Endodermal cell (in vitro differentiated cells): ENCODE data around the gene MIDN. TPM values are rescaled to one million over a fixed set of nuclear protein-coding genes. Genes with fewer than 3 reads are reported as not detected.

Source experiments
- DNase-seq: peaks from one replicate; pipeline ENCODE4 v3.0.0-alpha.2; 2017
- H3K27ac ChIP-seq: 2 replicates; pipeline ENCODE4 v1.5.1; 2013; ENCODE audit warnings: mild to moderate bottlenecking, low read depth, low read length, moderate library complexity
- H3K27me3 ChIP-seq: 2 replicates; pipeline ENCODE4 v1.6.1; 2013; ENCODE audit warnings: mild to moderate bottlenecking, low read length, moderate library complexity; ENCODE audit not compliant: insufficient read depth, control insufficient read depth, poor library complexity, severe bottlenecking
- H3K36me3 ChIP-seq: 2 replicates; pipeline ENCODE4 v1.7.0; 2013; ENCODE audit warnings: mild to moderate bottlenecking, low read length, moderate library complexity; ENCODE audit not compliant: control insufficient read depth, insufficient read depth
- H3K4me1 ChIP-seq: one replicate; pipeline ENCODE4 v1.7.0; 2013; ENCODE audit warnings: low read length; ENCODE audit not compliant: control insufficient read depth, insufficient read depth
- H3K4me3 ChIP-seq: 2 replicates; pipeline ENCODE4 v1.5.1; 2013; ENCODE audit warnings: mild to moderate bottlenecking, low read length, moderate library complexity
- H3K9ac ChIP-seq: 2 replicates; pipeline ENCODE4 v1.6.1; 2013; ENCODE audit warnings: mild to moderate bottlenecking, low read length, moderate library complexity; ENCODE audit not compliant: poor library complexity, severe bottlenecking; ENCODE audit errors: extremely low read depth
- H3K9me3 ChIP-seq: 2 replicates; pipeline ENCODE4 v1.6.1; 2013; ENCODE audit warnings: mild to moderate bottlenecking, low read length, moderate library complexity; ENCODE audit not compliant: control insufficient read depth
- H3K27ac Mint-ChIP-seq: 2 replicates; pipeline ENCODE4 v1.8.0; 2020; ENCODE audit warnings: mixed read lengths
- H3K27me3 Mint-ChIP-seq: 2 replicates; pipeline ENCODE4 v1.8.0; 2021; ENCODE audit warnings: mild to moderate bottlenecking, mixed read lengths; ENCODE audit not compliant: insufficient read depth
- H3K36me3 Mint-ChIP-seq: 2 replicates; pipeline ENCODE4 v1.8.0; 2020; ENCODE audit warnings: low read depth, mixed read lengths
- H3K4me1 Mint-ChIP-seq: 2 replicates; pipeline ENCODE4 v1.8.0; 2020; ENCODE audit warnings: mixed read lengths
- H3K4me3 Mint-ChIP-seq: 2 replicates; pipeline ENCODE4 v1.8.0; 2020; ENCODE audit warnings: mild to moderate bottlenecking, moderate library complexity, mixed read lengths
- H3K9me3 Mint-ChIP-seq: 2 replicates; pipeline ENCODE4 v1.8.0; 2020; ENCODE audit warnings: mild to moderate bottlenecking, mixed read lengths
- WGBS, 2 experiments: methylation state at CpG; one replicate each; pipeline versions ENCODE4 v1.1.5 to v1.1.7; 2013; ENCODE audit warnings: missing lambda C conversion rate in 2 of 2, mixed read lengths in 1 of 2; ENCODE audit not compliant: insufficient coverage in 1 of 2, insufficient read length in 1 of 2; 5-methylcytosine and 5-hydroxymethylcytosine counted together
- total RNA-seq, 2 donors: library from RNA; stranded (reverse); fragmentation: NEBNext Ultra II Directional in 1 of 2; extraction: Animal tissue kit (Norgen Biotek cat#: 25700) in 1 of 2; gene quantifications; 2 replicates in 1 of 2; 3 replicates in 1 of 2; pipeline ENCODE4 v1.2.1, GENCODE V29; 2021
- TF ChIP-seq, protein P1 (sequence below): fragments of 200-600 bp; sonication (generic); conservative IDR thresholded peaks from 2 replicates; pipeline ENCODE4 v1.5.0; 2021; ENCODE audit warnings: antibody characterized with exemption, mild to moderate bottlenecking

MIDN gene
- total RNA-seq, 2 donors from 2014 or later: 183 to 185 TPM

DNA sequence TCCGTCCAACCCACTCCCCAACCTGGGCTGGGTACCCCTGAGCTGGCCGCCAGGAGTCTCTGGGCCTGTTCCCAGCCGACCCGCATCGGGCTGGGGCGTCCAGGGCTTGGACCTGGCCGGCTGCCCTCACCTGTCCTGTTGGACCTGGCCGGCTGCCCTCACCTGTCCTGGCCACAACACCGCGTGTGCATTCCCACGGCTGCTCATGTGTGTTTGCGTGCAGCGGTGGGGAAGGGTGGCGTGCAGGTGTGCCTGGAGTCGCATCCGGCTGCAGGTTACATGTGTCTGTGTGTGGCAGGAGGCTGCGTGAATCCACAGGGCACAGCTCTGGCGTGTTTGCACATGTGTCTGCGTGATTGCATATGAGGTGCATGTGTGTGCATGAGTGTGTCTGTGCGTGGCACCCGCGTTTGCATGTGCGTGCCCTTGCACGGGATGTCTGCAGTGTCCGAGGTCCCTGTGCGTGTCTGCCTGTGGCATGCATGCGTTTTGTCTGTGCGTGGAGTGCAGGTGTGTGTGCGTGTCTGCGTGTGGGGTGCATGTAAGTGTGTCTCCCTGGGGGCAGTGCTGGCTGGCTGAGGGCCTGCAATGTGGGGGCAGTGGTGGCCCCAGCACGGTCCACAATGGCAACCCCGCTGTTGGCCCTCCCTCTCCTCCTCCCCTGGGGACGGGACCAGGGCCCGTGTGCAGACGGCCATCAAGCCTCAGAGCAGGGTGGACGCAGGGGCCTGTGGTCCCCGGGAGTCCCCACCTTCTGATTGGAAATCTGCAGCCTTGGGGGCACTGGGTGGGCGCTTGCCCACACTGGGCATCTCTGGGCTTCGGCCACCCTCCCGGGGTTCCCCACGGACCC, 40.7 kb downstream of the MIDN start:
- no peaks in the 10 kb centered on the region for H3K9me3 ChIP-seq
- no peaks in the 10 kb centered on the region for H3K9me3 Mint-ChIP-seq
- WGBS, 2 experiments: 96 to 98% methylated on average over 28 to 41 of the region's 41 CpGs
- H3K27ac Mint-ChIP-seq: no peak overlapping the region
- TF ChIP-seq, protein P1, sequence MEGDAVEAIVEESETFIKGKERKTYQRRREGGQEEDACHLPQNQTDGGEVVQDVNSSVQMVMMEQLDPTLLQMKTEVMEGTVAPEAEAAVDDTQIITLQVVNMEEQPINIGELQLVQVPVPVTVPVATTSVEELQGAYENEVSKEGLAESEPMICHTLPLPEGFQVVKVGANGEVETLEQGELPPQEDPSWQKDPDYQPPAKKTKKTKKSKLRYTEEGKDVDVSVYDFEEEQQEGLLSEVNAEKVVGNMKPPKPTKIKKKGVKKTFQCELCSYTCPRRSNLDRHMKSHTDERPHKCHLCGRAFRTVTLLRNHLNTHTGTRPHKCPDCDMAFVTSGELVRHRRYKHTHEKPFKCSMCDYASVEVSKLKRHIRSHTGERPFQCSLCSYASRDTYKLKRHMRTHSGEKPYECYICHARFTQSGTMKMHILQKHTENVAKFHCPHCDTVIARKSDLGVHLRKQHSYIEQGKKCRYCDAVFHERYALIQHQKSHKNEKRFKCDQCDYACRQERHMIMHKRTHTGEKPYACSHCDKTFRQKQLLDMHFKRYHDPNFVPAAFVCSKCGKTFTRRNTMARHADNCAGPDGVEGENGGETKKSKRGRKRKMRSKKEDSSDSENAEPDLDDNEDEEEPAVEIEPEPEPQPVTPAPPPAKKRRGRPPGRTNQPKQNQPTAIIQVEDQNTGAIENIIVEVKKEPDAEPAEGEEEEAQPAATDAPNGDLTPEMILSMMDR: no peak
- no peak for DNase-seq
- H3K36me3 ChIP-seq: no peaks in the 10 kb centered on the region
- H3K27ac ChIP-seq: no peak overlapping the region
- H3K36me3 Mint-ChIP-seq: no peaks in the 10 kb centered on the region
- H3K27me3 Mint-ChIP-seq: peaks cover 5% of the 10 kb centered on the region
- H3K9ac ChIP-seq: no peak overlapping the region
- no peaks in the 10 kb centered on the region for H3K27me3 ChIP-seq
- peaks cover 9% of the 10 kb centered on the region for H3K4me1 Mint-ChIP-seq
- H3K4me1 ChIP-seq: peaks cover 13% of the 10 kb centered on the region
- no peak overlapping the region for H3K4me3 Mint-ChIP-seq
- no peak overlapping the region for H3K4me3 ChIP-seq

DNA sequence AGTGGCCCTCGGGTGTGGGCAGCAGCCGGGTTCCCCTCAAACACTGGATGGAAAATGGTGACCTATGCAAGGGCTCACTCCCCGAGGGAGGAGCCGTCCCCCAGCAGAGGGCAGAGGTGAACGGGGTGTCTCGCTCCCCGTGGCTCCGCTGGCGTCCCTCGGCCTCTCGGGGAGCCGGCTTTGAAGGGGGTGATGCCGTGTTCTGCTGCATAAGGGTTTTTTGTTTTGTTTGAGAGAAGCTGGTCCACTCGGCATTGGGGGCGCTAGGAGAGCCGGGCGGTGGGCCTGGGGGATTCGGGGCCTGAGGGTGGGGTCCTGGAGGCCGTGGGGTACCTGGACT, 41.3 kb downstream of the MIDN start:
- Mint-ChIP-seq H3K36me3 (no peaks in the 10 kb centered on the region), H3K4me1 (peaks cover 5% of the 10 kb centered on the region), H3K27me3 (peaks cover 10% of the 10 kb centered on the region), H3K4me3 (no peak overlapping the region), H3K9me3 (no peaks in the 10 kb centered on the region), H3K27ac (no peak overlapping the region)
- no peak for DNase-seq
- H3K9ac ChIP-seq: no peak overlapping the region
- WGBS, 2 experiments: 95% methylated on average over 17 to 19 of the region's 19 CpGs
- H3K4me1 ChIP-seq: peaks cover 7% of the 10 kb centered on the region
- no peaks in the 10 kb centered on the region for H3K9me3 ChIP-seq
- H3K4me3 ChIP-seq: no peak overlapping the region
- TF ChIP-seq, protein P1: no peak
- H3K36me3 ChIP-seq: no peaks in the 10 kb centered on the region
- H3K27me3 ChIP-seq: no peaks in the 10 kb centered on the region
- no peak overlapping the region for H3K27ac ChIP-seq

DNA sequence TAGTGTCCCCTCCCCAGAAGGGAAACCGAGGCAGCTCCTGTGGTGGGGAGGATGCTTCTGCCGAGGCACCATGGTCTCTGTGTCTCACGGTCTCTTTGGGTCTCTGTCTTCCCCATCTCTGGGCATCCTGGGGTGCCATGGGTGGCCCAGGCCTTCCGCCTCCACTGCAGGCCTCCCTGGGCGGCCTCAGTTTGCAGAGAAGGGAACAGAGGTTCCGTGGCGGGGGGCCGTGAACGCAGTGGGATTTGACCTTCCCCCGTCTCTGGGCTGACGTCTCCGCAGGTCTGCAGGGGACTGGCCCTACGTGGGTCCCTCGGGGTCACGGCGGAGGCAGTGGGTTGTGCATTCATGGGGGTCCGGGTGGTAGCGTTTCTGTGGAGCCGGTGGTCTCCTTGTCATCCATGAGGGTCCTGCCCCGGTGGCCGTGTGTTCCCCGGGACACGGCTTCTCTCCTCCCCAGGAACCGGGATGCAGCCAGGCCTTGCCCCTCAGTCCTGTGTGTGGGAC, 41.9 kb downstream of the MIDN start:
- H3K4me3 ChIP-seq: no peak overlapping the region
- H3K27me3 ChIP-seq: no peaks in the 10 kb centered on the region
- DNase-seq: no peak
- TF ChIP-seq, protein P1: no peak
- 92 to 94% methylated on average over 16 to 24 of the region's 24 CpGs for WGBS, 2 experiments
- H3K9me3 ChIP-seq: no peaks in the 10 kb centered on the region
- no peak overlapping the region for H3K4me3 Mint-ChIP-seq
- no peaks in the 10 kb centered on the region for H3K36me3 ChIP-seq
- H3K4me1 ChIP-seq: peaks cover 6% of the 10 kb centered on the region
- peaks cover 6% of the 10 kb centered on the region for H3K27me3 Mint-ChIP-seq
- H3K36me3 Mint-ChIP-seq: no peaks in the 10 kb centered on the region
- H3K9ac ChIP-seq: no peak overlapping the region
- no peaks in the 10 kb centered on the region for H3K4me1 Mint-ChIP-seq
- H3K9me3 Mint-ChIP-seq: no peaks in the 10 kb centered on the region
- H3K27ac Mint-ChIP-seq: no peak overlapping the region
- H3K27ac ChIP-seq: no peak overlapping the region
